ENCODE measurements around the gene ZNF234.
"Not testable (repeated sequence)": the region's sequence is repeated elsewhere in the genome, so short reads cannot be mapped to it uniquely, and the experiment has no call there.

Gene ZNF234

GRCh38 chr19:44141191-44142058 is at the start of gene ZNF234:
ZNF234 (plus strand) TSS chr19:44141554; CDS start chr19:44144633, 3,079 bp downstream.
- peak; percentile 22 to 64 for DNase-seq (ENCODE audit: extremely low read depth in 1 of 2, low read depth in 1 of 2)

GRCh38 chr19:44092108-44092507 is 49.2 kb upstream of the ZNF234 start:
- DNase-seq (ENCODE audit: extremely low read depth in 1 of 2, low read depth in 1 of 2): no peak

- peak; percentile 66 to 80 for DNase-seq (ENCODE audit: extremely low read depth in 1 of 2, low read depth in 1 of 2)
Observed at GRCh38 chr19:44093931-44094765, 47.2 kb upstream of the ZNF234 start, which contains the start of gene ZNF224. ZNF224 (plus strand) TSS chr19:44094361; CDS start chr19:44097874, 3,513 bp downstream.

- DNase-seq (ENCODE audit: extremely low read depth in 1 of 2, low read depth in 1 of 2): no peak
Observed at GRCh38 chr19:44107751-44108150, 33.6 kb upstream of the ZNF234 start.

- no peak for DNase-seq (ENCODE audit: extremely low read depth in 1 of 2, low read depth in 1 of 2)
Observed at GRCh38 chr19:44109458-44109857, 31.9 kb upstream of the ZNF234 start.

GRCh38 chr19:44111910-44112463 is 29.4 kb upstream of the ZNF234 start:
- no peak for DNase-seq (ENCODE audit: extremely low read depth in 1 of 2, low read depth in 1 of 2)

GRCh38 chr19:44112802-44113137 is 28.6 kb upstream of the ZNF234 start:
- no peak for DNase-seq (ENCODE audit: extremely low read depth in 1 of 2, low read depth in 1 of 2)

GRCh38 chr19:44113138-44113783 is 28.1 kb upstream of the ZNF234 start, which contains the start of gene ZNF225:
ZNF225 (plus strand) TSS chr19:44113399; CDS start chr19:44115828, 2,429 bp downstream.
- DNase-seq (ENCODE audit: extremely low read depth in 1 of 2, low read depth in 1 of 2): peak; percentile 64 to 86

GRCh38 chr19:44113784-44114390 is 27.5 kb upstream of the ZNF234 start:
- DNase-seq (ENCODE audit: extremely low read depth in 1 of 2, low read depth in 1 of 2): no peak

- DNase-seq (ENCODE audit: extremely low read depth in 1 of 2, low read depth in 1 of 2): not testable (repeated sequence)
Observed at GRCh38 chr19:44121162-44121561, 20.2 kb upstream of the ZNF234 start.

- no peak for DNase-seq (ENCODE audit: extremely low read depth in 1 of 2, low read depth in 1 of 2)
Observed at GRCh38 chr19:44131955-44132354, 9.4 kb upstream of the ZNF234 start.

- DNase-seq (ENCODE audit: extremely low read depth in 1 of 2, low read depth in 1 of 2): no peak
Observed at GRCh38 chr19:44142059-44142433, 692 bp downstream of the ZNF234 start.

GRCh38 chr19:44149776-44150175 is 8.4 kb downstream of the ZNF234 start:
- DNase-seq (ENCODE audit: extremely low read depth in 1 of 2, low read depth in 1 of 2): no peak

GRCh38 chr19:44151491-44151890 is 10.1 kb downstream of the ZNF234 start:
- DNase-seq (ENCODE audit: extremely low read depth in 1 of 2, low read depth in 1 of 2): no peak

GRCh38 chr19:44156475-44156874 is 15.1 kb downstream of the ZNF234 start:
- no peak for DNase-seq (ENCODE audit: extremely low read depth in 1 of 2, low read depth in 1 of 2)

- no peak for DNase-seq (ENCODE audit: extremely low read depth in 1 of 2, low read depth in 1 of 2)
Observed at GRCh38 chr19:44163789-44164188, 22.4 kb downstream of the ZNF234 start.

- DNase-seq (ENCODE audit: extremely low read depth in 1 of 2, low read depth in 1 of 2): no peak
Observed at GRCh38 chr19:44164327-44164672, 22.9 kb downstream of the ZNF234 start.

- DNase-seq (ENCODE audit: extremely low read depth in 1 of 2, low read depth in 1 of 2): peak; percentile 55 to 81
Observed at GRCh38 chr19:44164673-44165512, 23.5 kb downstream of the ZNF234 start, which contains the start of gene ZNF226. ZNF226 (plus strand) TSS chr19:44165100; CDS start chr19:44170081, 4,981 bp downstream.

- not testable (repeated sequence) for DNase-seq (ENCODE audit: extremely low read depth in 1 of 2, low read depth in 1 of 2)
Observed at GRCh38 chr19:44170660-44171059, 29.3 kb downstream of the ZNF234 start.
